Hematopoietic multipotent progenitor cell treated with erythropoietin and hydrocortisone succinate and interleukin-3 and kit ligand, for 15 days (in vitro differentiated cells): Measurements from ENCODE around the gene ASGR1.

Experiments
- DNase-seq: peaks from one replicate; pipeline ENCODE4 v3.0.0-alpha.2; 2015; ENCODE audit warnings: low spot score

Gene ASGR1

DNA sequence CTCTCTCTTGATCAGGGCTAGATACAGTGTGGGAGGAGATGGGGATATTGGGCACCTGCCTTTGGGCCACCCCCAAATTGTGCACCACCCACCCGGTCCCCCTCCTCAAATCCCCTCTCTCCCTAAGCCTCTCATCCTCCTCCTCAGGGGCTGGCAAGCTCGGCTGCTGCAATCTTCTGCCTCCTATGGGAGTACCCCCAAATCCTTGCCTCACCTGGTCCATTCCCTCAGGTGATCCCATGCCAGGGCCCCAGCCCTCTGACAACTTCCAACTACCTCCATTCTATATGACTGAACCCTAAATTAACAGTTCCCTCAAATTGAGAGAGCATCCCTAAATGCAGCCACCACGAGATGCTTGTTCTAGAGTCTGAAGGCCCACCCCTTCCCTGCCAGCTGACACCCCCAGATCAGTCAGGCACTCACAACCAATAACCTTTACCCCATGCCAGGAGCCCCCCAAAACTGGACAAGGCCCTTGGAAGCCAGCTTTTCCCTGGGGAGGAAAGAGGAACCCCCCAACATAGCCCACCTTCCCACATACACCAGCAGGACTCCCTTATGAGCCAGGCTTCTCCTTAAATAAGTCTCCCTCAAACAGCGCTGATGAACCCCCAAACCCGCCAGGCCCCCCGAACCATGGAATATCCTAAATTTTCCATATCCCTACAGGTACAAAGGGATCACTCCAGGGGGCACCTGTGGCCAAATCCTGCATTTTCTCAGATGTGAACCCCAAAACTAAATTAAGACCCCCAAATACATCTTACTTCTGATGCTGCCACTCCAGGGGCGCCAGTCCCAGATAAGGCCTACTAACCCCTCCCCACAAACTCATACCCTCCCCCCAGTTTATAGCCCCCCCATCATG is 37.3 kb upstream of the ASGR1 start:
- no peak for DNase-seq

DNA sequence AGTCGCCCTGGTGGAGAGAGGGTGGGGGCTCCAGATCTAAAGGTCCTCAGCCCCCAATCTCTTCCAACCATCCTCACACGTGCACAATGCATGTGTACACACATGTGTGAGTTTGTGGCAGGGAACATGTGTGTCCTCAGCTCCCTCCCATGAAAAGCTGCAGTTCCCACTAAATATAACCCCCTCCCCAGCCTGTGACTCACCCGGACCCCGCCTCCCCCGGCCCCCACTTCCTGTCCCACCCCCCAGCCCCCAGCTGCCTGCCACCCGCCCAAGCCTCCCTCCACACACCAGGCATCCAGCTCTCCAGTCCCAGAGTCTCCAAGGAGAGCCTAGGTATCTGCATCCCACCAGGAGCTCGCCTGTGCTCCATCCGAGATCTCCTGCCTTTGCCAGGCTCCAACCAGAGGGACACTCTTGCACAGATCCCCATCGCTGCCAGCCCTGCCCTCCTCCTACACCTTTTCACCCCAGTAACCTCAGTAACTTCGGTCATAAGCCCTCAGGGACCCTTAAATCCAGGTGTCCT is 36.5 kb upstream of the ASGR1 start:
- no peak for DNase-seq

DNA sequence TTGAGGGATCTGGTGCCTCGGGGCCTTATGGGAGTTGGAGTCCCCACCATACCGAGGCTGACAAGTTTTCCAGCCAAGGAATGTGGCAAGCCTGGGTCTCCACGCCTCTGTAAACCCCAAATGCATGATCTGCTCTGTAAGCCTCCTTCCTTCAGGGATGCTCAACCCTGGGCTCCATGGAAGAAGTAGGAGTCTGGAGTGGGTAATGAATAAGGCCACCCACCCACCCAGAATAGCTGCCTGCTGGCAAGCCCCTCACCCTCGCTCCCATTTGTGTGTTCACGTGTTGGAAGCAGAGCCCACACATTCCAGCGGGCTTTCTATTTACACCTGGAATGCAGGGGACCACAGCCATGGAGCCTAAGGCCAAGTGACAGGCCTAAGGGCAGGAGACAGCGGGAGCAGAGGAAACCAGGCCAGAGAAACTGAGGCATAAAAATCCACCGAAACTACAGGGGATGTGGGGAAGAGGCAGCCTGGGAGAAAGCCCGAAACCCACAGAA is 36.0 kb upstream of the ASGR1 start:
- no peak for DNase-seq

DNA sequence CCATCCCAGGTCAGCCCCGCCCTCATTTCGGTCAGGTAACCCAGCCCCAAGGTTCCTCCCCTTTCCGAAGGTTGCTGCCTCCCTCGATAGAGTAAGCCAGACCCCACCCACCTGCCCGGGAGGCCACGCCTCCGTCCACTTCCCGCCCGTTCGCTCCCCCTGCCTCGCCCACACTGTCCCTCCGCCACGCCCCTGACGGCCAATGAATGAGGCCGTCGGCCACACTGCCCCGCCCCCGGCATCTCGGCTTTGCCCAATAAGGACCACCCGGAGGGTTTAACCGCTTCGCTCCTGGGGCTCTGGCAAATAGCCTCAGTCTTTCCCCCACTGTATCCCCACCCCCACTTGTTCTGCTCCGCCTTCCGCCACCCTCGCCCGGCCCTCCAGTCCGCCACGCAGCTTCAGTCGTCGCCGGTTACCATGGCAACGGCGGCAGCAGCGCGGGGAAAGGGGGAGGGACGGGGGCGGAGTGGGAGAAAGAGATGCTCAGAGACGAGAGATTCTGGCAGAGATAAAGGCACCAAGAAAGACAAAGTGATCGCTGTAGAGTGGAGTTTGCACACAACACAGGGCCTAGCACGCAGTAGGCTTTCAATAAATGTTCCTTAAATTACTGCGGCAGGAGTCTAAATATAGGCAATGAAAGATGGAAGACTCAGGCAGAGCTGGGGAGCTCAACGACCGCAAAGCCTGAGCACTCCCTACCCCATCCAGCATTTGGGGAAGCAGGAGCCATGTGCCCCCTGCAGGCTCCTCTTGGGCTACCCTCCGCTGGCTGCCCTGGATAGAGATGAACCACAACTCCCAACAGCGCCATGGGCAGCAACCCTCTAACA is 35.3 kb upstream of the ASGR1 start:
- DNase-seq: peak; percentile 88

DNA sequence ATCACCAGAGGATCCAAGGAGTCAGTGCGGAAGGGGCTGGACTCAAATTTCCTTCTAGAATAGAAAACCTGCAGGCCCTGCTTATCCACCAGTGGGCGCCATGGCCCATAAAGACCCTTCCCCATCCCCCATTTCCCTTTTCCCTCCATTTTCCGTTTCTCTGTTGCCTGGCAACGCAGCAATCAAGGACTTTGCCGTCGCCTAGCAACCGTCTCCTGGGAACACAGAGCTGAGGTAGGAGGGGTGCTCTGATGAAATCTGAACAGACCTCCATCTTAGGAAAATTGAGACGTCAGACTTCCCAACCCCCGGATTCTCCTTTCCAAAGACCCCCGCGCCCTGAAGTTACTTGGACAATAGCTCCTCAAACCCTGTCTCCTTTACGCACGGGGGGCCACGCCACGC is 34.7 kb upstream of the ASGR1 start:
- DNase-seq: peak; percentile 63

DNA sequence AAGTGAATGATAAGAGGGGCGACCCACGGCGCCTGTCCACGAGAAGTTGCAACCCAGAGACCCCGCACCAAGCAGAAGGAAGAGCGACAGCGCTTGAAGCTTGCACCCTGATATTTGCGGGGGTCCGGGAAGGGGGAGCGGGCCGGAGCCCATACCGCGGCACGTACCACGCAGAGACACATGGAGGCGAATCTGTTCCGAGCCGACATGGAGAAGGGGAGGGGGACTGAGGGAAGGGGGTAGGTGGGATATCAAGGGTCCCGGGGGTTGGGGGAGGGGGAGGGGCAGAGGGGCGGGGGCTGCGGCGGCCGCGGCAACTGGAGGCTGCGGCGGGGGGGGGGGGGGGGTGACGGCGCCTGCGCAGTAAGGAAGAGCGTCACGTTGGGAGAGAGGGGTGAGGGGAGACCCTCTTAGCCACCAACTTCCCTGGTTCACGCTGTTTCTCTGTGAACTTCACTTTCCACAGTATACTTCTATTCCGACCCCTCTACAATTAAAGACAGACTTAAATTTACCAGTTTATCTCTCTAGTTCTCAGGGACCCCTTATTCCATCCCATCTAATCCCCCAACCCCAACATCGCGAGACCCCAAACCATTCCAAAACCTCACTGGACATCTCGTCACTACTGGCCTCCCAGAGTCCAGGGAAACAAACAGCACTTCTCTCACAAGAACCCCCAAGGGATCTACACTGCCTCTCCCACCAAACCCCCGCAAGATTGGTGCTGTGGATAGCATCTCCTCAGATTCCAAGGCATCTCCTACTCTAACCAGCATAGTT is 32.5 kb upstream of the ASGR1 start:
- DNase-seq: no peak

DNA sequence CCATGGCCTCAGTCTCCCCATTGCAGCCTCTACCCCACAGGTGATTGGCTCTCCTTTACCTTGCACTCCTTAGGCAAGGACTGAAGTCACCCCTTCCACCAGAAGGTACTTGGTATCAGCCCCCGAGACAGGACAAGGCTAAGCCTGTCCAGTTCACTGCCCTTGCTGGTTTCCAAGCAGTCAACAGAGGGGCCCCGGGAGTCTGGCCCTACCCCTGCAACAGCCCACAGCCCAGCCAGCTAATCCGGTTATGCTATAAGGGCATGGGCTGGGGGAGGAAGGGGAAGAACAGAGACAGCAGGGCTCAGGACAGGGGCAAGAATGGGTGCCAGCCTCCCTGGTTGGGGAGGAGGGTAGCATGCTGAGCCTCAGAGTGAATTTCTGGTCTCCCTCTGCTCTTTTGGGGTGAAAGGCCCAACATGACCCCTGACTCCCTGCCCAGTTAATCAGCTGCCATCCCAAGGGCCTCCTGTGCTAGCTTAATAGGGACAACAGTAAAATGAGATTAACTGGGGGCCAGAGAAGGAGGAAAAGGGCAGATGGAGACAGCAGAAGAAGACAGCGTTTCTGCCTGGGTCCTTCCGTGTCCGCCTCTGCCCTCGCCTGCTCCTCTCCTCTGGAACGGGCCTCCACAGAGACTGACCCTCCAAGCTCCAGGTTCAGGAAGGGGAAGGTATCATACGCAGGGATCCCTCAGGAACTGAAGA is 29.7 kb upstream of the ASGR1 start:
- DNase-seq: no peak

DNA sequence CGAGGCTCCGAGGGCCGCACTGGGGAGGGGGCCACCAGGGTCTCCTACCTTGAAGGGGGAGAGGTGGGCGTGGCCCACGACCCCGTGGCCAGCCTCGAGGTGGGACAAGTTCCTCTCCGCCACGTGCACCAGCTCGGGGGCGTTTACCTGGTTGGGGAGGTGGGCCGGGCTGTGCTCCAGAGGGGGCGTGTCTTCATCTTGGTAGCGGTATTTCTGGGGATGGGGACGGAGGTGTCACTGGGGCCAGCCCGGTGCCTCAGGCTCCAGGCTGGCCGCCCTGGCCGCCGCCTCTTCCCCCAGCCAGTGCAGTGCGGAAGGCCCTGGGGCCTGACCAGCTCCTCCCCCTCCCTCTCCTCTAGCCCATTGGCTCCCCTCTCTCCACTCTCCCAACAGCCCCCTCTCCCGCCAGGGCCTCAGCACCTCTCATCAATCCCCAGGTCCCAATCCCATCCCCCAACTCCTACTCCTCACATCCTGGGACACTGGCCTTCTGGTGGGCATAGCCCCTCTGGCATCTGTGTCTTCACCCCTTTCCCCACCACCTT is 28.9 kb upstream of the ASGR1 start:
- DNase-seq: no peak

DNA sequence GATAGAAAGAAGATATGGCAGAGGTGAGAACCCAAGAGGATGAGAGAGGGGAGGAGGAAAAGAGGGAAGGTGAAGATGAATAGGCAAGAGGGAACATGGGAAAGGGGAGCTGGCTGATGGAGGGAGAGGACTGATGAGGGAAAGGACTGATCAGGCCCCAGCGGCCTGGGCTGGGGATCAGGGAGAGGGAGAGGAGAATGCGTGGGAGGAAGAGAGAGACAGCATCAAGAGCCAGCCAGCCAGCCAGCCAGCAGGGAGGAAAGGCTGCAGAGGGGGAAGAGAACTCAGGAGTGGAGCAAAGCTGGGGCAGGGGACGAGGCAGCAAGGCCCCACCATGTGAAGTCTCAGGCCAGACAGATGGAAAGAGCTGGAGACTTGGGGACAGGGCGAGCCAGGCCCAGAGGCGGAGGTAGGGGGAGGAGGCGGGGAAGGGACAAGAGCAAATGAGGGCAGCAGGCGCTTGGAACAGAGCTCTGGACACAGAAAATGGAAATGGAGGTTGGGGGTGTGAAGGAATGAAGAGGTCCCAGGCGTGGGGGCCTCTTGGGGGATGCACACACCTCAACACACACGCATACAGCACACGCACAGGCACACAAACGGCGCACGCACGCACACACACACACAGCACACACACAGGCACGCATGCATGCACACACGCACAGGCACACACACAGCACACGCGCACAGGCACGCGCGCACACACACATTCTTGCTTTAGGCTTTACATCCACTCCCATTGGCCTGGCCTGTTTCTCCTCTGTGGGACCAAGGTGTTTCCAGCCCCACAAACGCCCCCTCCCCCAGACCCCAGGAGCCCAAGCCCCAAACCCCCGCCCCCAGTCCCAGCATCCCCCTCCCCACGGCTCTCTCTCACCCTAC is 28.2 kb upstream of the ASGR1 start:
- no peak for DNase-seq

DNA sequence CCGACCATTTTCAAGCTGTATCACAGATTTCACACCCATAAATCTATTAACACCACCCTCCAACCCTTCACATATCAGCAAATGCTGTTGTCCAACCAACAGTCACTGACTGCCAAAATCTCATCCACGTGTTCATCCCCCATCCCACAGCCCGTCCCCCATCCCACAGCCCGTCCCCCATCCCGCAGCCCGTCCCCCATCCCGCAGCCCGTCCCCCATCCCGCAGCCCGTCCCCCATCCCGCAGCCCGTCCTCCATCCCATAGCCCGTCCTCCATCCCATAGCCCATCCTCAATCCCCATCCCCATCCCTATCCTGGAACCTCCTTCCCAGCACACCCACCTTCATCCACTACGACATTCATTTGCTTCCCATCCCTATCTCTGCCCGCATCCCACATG is 26.4 kb upstream of the ASGR1 start:
- no peak for DNase-seq

DNA sequence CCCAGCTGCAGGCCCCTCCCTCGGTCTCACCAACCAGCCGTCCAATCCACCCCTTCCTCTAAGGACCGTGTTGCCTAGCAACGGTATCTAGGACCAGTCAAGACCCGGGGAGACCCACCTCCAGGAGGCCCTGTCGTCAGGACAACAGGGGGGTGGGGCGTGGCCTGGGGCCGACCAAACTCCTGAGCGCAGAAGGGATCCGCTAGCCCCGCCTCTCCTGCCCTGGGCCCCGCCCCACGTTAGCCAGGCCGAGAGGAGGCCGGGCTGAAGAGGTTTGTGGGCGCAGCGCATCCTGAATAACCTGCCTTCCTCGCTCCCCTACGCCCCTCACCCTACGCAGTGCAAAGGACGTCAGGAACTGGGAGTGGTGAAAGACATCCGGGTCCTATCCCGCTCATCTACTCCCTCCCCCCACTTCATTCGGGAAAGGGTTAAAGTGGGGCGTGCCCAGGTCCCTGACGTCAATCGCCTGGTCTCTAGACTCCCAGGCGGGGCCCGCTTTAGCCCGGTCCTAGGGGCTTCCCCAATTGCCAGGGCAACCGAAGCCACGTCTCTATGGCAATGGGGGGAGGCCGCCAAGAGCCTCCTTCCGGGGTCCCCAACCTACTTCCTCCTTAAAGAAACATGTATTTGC is 25.8 kb upstream of the ASGR1 start:
- DNase-seq: peak; percentile 49

DNA sequence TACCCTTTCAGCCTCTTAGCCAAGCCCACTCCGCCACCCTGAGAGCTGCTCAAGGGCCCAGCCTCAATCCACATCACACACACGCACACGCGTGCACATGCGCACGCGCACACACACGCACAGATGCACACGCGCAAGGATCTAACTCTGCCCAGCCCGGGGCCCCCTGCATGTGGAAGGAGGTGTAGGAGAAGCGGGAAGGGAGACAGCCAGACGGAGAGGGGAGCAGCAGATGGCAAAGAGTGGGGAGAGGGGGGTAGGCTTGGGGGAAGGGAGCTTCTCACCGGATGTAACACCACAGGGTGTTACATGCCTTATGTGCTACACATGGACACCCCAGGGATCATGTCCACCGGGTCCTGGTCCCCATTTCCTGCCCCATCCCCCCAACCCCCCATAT is 25.2 kb upstream of the ASGR1 start:
- DNase-seq: no peak

DNA sequence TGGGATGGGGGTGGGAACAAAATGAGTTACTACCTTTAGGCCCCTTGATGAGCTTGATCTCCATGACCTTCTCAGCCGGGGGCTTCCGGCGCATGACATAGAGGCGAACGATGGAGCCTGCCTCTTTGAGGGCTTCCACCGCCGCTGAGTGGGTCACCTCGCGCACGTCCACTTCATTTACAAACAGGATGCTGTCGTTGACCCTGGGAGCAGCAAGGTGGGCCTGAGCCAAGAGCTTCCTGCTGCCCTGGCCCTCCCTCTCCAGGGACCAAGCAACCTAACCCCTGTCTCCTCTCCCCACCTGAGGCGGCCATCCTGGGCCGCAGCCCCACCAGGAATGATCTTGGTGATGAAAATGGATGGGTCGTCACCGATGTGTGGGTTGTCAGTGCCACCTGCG is 24.2 kb upstream of the ASGR1 start:
- DNase-seq: no peak

DNA sequence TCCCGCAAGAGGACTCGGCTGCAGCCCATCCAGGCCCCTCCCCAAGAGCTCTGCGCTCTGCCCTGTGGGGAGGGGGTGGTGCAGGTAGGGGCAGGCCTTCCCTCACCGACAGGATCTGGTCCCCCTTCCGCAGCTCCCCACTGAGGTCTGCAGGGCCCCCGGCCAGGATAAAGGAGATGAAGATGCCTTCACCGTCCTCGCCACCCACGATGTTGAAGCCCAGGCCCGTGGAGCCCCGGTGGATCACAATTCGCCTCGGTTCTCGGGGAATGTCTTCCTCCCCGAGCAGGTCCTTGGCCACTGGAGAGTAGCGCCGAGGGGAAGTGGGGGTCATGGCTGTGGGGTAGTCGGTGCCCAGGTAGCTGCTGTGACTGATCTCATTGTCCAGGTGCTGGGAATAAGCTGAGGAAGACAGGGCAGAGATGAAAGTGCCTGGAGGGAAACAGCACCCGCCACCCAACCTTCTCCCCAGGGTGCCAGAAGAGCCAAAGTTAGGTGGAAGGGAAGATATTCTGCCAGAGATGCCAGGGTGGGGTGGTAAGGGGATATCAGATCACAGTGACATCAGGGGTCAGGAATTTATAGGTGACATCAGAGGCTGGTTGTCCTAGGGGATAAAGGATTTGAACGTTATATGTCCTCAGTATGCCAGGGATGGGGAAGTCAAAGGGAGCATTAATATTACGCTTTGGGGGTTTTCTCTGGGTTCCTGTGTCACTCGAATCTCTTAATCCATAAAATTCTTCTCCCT is 17.7 kb upstream of the ASGR1 start:
- no peak for DNase-seq

DNA sequence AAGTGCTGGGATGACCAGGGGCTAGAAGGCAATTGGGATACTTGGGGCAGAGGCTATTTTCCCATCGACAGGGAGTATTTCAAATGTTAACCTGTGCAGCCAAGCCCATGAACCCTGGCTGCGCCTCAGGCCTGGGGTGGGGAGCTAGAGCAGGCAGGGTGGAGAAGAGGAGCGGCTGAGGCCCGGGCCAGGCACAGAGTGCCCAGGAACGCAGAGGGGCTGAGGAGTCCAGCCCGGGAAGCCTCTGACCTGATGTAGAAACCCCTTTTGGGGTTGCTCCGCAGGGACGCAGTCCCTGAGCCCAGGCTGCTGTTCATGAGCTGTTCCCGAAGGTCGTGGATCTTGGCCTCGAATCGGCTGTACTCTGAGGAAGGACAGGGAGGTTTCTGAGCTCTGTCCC is 16.8 kb upstream of the ASGR1 start:
- no peak for DNase-seq

DNA sequence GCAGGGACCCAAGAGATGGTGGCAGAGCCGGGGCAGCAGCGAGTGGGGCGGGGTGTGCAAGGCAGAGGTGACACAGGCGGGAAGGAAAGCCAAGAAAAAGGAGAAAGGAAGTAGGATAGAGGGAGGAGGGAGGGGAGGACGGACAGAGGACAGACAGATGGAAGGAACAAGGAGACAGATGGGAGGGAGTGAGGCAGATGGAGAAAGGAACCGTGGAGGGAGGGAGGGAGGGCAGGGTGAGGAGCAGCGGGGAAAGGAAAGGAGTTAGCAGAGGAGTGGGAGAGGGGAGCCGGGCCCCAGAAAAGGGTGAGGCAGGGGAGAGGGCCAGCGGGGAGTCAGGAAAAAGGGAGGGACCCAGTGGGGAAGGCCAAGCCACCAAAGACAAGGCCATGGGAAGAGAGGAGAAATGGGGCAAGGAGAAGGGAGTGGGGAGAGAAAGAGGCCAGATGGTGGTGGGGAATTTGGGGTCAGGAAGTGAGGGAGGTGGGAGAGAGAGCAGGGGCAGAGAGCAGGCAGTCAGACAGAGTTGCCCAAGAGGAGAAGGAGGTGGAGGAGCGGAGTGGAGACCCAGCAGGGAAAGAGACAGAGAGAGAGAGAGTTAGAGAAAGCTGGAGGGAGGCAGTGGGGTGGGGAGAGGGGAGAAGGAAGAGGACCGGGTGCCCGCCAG is 13.2 kb upstream of the ASGR1 start:
- DNase-seq: no peak

DNA sequence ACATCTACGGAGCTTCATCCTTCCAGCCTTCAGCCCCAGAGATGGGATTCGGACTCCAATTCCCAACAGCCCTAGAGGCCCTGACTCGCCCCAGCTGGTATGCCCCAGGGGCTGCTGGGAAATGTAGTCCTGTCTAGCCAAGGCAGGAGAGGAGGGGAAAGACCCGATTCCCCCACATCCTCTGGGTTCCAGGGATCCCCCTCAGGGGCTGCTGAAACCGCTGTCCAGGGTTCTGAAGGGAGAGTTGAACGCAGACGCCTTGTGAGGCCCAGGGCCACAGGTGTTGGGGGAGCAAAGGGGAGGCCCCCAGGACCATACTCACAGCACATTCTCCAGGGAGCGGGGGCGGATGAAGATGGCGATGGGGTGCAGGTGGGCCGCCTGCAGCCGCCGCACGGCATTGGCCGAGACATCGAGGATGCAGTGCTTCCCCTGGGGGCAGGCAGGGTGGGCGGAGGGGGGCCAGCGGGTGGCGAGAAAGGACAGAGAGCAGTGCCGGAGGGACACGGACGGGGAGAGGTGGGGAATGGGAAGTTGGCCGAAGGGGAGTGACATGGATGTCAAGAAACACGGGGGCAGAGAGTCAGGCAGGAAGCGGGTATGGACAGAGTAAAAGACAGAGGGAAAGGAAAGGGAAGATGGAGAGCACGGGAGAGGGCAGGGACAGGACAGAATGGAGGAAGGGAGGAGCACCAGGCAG is 12.6 kb upstream of the ASGR1 start:
- peak; percentile 16 for DNase-seq

DNA sequence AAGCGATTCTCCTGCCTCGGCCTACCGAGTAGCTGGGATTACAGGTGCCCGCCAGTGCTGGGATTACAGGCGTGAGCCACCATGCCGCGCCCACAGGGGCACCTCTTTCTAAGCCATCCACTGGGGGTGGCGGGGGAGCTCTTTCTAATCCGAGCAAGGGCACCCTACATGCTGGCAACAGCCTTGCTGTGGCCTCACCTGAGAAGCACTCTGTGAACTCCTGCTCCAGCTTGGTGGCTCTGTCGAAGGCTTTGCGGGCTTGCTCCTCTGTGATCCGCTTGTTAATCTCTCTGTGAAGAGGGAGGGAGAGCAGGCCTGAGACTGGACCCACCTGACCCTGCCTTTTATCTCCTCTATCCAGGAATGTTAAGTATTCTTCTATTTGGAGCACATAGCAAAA is 11.9 kb upstream of the ASGR1 start:
- no peak for DNase-seq
